ENCODE measurements around the gene GPAT3.
"Not testable (repeated sequence)": the region's sequence is repeated elsewhere in the genome, so short reads cannot be mapped to it uniquely, and the experiment has no call there.

GPAT3 gene

DNA sequence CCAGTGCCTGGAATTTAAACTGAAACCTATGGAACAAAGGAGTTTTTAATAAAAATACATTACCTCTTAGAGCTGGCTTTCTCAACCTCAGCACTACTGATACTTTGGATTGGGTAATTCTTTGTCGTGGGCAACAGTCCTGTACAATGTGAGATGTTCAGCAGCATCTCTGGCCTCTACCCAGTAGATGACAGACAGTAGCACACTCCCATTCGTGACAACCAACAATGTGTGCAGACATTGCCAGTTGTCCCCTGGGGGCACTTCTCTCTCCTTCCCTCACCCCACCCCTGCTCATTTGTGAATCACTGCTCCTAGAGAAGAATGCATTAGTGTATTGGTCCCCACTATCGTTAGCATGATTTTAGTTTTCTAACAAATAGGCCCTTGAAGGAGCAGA lies 16.2 kb downstream of the GPAT3 start:
- no peak for DNase-seq (ENCODE audit: low spot score)

DNA sequence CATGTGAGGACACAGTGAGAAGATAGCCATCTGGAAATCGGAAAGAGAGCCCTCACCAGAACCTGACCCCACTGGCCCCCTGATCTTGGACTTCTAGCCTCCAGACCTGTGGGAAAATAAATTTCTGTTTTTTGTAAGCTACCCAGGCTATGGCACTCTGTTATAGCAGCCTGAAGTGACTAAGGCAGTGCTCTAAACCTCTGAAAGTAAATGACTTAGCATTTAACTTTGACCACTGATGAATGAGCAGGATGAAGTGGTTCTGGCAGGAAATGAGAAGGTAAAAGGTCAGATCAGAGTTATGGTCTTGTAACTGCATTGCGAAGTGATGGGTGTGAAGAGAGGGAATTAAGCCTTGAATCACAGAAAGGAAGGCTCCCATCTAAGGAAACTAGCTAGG lies 17.0 kb downstream of the GPAT3 start:
- DNase-seq (ENCODE audit: low spot score) = no peak

DNA sequence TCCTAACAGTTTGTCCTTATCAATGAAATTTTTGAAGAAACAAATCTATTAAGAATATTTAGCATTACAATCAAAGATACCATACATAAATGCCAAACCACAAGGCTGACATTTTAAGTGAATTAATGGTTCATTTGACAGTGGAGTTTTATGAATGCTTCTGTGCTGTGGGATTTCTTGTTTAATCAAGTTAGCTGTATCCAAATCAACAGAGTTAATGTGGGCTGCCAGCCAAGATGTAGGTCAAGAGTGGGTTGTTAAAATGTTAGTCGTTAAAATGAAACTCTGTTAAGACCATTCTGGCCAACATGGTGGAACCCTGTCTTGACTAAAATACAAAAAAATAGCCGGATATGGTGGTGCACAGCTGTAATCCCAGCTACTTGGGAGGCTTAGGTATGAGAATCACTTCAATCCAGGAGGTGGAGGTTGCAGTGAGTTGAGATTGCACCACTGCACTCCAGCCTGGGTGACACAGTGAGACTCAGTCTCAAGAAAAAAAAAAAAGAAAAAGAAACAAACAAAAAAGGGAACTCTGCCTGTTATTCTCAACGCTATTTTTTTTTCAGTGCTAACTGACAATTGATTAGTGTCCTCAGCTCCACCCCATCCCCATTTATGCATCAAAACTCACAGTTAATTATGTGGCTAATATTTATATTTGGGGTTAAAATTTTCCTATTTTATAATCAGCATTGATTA lies 20.2 kb downstream of the GPAT3 start:
- no peak for DNase-seq (ENCODE audit: low spot score)

DNA sequence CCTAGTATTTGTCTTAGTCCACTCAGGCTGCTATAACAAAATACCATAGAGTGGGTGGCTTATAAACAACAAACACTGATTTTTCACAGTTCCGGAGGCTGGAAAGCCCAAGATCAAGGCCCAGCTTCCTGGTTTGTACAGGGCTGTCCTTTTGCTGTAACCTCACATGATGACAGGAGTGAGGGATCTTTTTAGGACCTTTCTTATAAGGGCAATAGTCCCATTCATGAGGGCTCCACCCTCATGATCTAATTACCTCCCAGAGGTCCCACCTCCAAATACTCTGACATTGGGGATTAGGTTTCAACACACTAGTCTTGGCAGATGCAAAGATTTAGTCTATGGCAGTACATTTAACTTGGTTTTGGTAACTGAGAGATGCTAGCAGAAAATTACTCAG lies 20.9 kb downstream of the GPAT3 start:
- no peak for DNase-seq (ENCODE audit: low spot score)

DNA sequence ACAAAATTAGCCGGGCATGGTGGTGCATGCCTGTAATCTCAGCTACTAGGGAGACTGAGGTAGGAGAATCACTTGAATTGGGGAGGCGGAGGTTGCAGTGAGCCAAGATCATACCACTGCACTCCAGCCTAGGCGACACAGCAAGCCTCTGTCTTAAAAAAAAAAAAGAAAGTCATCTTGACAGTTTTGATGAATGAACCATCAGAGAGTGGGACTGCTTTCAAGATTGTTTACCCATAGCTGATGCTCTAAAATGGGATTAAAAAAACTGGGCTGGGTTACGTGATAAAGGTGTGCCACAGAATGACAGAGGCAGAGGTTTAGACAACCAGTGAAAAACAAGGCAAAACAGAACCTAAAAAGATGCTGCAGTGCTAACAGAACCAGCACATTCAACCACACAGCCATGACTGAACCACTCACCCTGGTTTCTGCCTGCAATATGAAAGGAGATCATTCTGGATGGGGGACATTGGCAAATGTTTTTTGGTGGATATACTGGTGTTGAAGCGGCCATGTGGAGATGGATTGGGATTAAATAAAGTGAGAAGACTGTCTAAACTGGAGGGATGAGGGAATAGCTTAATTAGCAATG lies 22.2 kb downstream of the GPAT3 start:
- DNase-seq (ENCODE audit: low spot score) = no peak

DNA sequence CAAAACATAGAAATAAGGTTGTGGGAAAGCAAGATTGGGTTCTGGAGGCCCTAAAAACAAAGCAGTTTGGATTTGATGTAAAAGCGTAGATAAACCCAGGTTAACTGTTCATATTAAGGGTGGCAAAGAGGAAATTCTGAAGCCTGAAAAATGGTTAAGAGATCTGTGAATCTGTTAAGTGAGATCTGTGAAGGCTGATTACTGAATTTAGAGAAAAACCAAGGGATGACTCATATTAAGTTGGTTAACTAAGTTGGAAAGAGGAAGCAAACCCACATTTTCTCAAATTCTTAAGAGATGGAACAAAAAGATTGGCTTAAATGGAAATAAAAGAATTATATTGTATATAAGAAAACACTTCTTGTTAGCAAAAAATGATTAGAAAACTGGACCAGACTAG lies 22.8 kb downstream of the GPAT3 start:
- no peak for DNase-seq (ENCODE audit: low spot score)

DNA sequence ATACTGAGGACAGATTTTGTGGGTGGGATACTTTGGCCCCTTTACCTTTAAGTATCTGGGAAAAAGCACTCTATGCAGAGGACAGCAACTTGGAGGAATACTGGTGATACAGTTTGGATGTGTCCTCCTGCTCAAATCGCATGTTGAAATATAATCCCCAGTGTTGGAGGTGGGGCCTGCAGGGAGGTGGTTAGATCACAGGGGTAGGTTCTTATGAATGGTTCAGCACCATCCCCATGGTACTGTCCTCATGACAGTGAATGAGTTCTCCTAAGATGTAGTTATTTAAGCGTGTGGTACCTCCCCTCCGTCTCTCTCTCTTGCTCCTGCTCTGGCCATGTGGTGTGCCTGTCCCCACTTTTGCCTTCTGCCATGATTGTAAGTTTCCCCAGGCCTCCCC lies 24.6 kb downstream of the GPAT3 start:
- DNase-seq (ENCODE audit: low spot score) = no peak

DNA sequence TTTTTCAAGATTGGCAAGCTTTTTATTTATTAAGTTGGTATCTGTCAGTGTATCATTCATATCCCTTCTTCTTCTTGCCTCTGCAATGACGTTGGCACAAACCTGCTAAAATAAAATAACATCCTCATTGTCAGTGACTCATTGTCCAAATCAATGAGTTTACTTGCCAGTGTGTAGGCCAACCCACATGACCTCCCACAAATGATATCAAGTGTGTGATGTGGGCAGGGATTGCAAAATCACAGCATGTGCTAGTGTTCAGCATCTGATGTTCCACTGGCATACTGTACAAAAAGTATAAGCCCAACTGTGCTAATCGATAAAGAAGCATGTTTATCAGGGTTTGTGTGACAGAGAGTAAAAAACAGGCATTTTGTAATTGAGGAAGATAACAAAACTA lies 25.5 kb downstream of the GPAT3 start:
- DNase-seq (ENCODE audit: low spot score) = no peak

DNA sequence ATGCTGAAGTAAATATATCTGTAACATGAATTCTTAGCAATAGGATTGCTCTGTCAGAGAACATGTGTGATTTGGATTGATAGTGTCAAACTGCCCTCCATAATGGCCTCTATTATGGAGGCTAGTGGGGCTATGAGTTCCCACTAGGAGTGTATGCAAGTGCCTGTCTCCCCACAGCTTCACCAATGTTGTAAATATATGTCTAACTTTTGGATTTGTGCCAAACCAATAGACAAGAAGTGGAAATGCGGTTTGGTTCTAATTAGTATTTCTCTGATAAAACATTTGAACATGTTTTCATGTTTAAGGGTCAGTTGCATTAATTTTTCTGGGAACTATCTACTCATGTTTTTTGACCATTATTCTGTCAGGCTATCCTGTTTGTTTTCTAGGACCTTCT lies 28.1 kb downstream of the GPAT3 start:
- DNase-seq (ENCODE audit: low spot score) = no peak

DNA sequence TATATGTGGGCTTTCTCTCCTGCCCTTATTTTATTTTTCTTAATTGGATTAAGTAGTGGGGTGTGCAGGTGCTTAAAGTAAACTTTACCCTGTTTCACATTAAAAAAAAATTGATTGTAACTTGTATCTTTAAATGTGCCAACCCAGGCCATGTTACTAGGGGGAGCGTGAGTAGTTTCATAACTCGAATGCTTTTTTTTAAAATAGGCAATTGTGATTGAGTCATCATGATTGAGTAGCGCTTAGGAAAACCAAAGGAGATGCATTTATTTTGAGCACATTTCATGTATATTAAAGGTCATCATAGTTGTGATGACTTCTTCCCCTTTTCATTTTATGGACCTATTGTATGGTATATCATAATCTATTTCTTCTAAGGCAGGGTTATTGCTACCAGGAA lies 32.2 kb downstream of the GPAT3 start:
- no peak for DNase-seq (ENCODE audit: low spot score)

DNA sequence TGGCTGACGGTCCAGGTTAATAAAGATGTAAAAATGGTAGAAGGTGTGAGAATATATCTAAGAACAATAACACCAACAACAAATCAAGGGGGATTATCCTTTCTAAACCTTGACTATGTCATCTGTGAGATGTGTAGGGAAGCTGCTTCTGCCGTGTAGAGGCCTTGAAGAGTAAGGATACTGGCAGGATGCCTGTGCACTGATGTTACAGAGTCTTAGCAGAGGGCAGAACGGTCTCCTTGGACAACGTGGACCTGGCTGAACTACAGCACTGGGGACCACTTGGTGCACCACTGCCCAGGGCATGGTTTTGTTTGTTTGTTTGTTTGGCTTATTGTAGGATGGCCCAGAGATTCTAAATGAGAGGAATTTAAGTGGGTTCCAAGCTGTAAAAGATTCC lies 33.5 kb downstream of the GPAT3 start:
- DNase-seq (ENCODE audit: low spot score) = no peak

DNA sequence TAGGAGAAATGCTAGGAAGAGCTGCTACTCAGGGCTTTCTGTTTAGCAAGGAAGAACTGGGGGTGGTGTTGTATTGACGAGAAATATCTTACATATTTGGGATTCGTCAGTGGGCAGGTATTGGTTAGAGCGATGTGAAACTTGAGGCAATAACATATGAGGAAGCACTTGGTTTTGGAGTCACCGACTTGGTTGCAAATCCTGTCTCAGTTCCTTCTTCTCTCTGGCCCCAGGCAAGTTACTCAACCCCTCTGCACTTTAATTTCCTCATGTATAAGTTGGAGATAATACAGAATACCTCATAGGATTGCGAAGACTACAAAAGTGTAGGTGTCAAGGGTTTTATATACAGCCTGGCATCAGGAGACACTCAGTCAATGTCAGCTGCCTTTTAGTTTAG lies 34.1 kb downstream of the GPAT3 start:
- DNase-seq (ENCODE audit: low spot score) = no peak

DNA sequence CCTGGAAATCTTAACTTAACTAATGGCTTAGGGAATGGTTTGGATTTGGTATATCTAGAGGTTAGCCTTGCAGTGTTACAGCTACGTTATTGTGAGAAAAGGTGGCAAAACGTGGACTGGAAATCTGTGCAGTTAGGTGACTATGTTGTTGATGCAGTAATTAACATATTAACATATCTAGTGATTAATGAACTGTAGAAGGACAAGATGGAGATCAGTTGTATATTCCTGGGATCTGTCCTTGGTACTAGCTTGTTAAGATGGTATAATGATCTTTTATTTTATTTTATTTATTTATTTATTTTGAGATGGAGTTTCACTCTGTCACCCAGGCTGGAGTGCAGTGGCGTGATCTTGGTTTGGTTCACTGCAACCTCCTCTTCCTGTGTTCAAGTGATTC lies 36.9 kb downstream of the GPAT3 start:
- no peak for DNase-seq (ENCODE audit: low spot score)

DNA sequence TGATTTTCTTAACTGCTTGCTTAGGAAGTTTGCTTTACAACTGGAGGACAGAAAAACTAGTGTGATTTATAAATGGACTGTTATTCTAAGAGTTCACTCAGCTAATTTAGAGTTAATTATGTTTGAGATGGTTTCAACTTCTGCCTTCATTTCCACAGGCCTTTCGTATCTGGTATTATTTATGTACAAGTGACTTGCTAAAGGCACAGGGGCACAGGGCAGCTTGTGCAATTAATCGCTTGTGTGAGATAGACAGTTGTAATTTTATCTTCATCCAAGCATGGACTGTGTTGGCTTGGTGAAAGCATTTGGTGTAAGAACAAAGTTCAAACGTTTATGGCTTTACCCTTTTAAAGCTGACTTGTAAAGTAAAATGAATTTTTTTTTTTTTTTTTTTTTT lies 38.3 kb downstream of the GPAT3 start:
- DNase-seq (ENCODE audit: low spot score) = no peak

DNA sequence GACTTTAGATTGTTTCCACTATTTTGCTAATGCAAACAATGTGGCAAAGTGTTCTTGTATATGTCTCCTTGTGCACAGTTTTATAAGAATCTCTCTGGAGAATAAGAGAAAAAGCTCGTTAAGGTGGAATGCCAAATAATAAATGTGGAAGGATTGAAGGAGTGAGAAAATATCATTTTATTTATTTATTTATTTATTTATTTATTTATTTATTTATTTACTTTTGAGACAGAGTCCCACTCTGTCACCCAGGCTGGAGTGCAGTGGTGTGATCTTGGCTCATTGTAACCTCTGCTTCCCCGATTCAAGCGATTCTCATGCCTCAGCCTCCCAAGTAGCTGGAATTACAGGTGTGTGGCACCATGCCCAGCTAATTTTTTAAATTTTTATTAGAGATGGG lies 40.3 kb downstream of the GPAT3 start:
- DNase-seq (ENCODE audit: low spot score) = not testable (repeated sequence)

DNA sequence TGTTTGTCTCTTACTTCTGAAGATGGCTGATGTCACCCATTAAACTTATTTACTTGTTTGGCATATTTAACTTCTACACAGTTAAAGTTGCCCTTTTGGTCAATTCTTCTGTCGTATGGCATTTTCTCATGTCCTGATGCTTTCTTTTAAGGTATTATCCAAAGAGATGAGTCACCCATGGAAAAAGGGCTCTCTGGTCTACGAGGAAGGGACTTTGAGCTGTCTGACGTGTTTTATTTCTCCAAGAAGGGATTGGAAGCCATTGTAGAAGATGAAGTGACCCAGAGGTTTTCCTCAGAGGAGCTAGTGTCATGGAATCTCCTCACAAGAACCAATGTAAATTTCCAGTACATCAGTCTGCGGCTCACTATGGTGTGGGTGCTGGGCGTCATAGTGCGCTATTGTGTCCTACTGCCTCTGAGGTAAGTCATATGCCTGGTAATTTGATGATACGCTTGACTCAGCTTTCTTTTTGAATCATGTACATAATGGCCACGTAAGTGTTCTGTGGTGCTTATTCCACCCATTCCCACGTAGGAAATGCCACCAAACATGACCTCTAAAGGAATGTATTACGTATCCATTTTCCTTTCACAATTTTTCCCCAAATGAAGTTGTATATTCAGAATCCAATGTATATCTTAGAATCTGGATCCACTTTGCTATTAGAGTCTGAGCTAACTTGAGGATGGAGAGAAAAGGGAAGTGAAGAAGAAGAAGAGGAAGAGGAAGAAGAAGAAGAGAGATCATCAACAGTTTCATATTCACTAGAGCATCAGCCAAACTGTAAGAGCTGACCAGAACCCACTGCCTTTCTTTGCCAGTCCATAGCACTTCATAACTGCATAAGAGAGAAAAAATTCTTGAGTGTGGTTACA lies 45.7 kb downstream of the GPAT3 start:
- DNase-seq (ENCODE audit: low spot score) = no peak

DNA sequence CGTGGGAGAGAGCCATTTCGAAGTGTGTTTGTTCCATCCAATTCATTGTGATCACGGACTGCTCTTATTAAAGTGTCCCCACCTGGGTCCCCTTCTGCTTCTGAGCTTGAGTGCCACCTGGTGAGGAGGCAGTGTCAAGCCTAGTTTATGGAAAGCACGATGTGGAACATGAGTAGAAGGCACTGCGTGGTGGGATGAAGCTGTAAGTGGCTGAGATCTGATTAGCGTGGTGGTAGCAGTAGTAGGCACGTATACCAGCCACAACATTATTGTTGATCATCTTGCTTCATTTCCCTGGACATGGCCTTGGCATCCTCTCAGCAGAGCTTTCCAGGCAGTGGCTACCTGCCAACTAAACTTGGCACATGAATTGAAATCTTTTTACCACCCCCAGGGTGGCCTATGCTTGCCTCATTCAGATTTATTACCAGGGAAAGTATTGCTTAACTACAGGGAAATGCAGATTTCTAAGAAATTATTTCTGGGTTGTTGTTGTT lies 46.4 kb downstream of the GPAT3 start:
- DNase-seq (ENCODE audit: low spot score) = no peak

DNA sequence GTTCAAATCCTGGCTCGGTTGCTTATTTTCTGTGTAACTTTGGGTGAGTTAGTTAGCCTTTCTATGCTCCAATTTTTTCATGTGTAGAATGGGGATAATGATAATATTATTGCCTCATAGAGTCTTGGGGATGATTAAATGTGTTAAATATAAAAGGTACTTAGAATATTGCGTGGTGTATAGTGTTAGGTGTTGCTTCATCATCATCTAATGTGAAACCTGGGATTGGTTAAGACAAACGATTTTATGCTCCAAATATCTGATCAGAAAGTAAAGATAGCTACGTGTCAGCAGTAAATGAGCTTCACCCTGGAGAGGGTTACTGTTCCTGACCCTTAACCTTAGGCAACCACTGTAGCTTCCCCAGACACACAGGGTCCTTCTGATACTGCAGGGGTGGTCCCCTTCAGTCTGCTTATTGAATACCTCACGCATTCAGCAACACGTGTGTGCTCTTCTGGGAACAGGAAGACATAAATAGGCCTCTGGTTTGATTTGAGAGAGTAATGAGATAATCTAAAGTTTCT lies 50.1 kb downstream of the GPAT3 start:
- no peak for DNase-seq (ENCODE audit: low spot score)

DNA sequence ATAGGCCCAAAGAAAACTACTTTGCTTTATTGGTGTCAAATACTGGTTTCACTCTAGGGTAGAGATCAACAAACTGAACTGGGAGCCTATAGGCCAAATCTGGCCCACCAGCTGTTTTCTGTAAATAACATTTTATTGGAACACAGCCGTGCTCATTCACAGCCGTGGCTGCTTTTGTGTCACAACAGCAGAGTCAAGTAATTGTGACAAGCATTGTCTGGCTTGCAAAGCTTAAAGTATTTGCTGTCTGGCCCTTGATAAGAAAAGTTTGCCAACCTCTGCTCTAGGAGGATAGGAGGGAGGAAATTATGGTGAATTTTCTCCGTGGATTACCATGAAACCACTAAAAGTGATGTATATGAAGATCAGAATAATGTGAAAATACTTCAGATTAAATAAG lies 53.4 kb downstream of the GPAT3 start:
- DNase-seq (ENCODE audit: low spot score) = no peak

DNA sequence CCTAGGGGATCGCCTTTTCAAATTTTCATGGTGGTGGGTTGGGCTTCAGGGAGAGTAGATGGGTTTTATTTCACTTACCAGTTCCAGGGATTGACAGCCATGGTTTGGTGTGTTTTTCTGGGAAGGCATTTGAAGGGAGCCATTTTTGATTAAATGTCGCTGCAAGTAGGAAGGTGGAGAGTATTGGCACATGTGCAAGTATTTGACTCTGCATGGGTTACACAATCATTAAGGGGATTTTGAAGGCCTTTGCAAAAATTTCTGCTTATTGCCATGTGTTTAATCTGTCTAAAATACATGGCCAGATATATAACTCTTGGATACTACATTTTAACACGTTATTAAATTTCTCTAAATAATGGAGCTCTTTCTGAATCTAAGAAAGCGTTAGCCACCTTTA lies 55.1 kb downstream of the GPAT3 start:
- no peak for DNase-seq (ENCODE audit: low spot score)

DNA sequence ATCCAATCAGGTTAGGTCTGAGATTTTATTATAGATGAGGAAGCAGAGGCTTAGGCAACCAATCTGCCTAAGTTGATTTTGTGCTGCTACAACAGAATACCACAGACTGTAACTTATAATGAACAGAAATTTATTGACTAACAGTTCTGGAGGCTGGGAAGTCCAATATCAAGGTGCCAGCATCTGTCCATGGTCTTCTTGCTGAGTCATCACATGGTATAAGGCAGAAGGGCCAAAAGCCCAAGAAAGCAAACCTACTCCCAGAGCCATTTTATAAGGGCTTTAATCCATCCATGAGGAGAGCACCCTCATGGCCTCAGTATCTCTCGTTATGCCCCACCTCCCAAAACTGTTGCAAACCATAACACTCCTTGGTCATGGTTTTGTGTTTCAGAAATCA lies 55.8 kb downstream of the GPAT3 start:
- no peak for DNase-seq (ENCODE audit: low spot score)

DNA sequence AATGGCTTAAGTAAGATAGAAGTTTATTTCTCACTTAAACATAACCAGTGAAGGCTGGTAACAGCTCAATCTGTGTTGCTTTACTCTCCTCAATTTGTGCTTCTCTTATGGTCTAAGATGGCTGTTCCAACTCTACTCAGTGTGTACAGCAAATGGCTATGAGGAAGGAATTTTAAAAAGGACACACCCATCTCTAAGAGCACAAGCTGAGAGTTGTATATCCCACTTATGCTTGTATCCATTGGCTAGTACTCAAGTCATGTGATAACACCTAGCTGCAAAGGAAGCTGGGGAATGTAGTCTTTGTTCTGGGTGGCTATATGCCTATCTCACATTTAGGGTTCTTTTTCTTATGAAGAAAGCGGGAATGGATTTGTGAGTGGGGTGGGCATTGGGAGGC lies 63.3 kb downstream of the GPAT3 start:
- peak; percentile 3 for DNase-seq (ENCODE audit: low spot score)

DNA sequence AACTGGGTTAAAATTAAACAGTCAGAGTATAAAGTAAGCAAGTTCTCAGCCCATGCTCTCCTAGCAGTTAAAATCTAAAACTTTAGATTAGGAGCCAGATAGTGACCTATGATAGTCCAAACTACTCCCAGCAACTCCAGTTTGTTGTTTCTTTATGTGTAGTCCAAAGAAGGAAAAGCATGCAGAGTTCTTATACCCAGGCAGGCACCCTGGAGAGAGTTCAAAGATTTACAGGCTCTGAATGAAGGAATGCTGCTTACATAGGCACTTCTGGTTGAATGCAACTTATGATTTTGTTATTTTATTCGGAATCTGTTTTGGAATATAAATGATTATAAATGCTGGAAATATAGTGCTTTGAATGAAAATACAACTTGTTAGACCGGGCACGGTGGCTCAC lies 67.2 kb downstream of the GPAT3 start:
- no peak for DNase-seq (ENCODE audit: low spot score)

Measured in kidney capillary endothelial cell (primary cell).